HFFc6 (cell line): ENCODE measurements around the gene REPIN1. TPM values are rescaled to one million over a fixed set of nuclear protein-coding genes. Genes with fewer than 3 reads are reported as not detected.

Experiments
- DNase-seq: peaks from one replicate; pipeline ENCODE4 v3.0.0-alpha.2; 2018
- H3K27ac Mint-ChIP-seq: 2 replicates; pipeline ENCODE4 v1.8.0; 2020; ENCODE audit warnings: mild to moderate bottlenecking, mixed read lengths
- H3K27me3 Mint-ChIP-seq: 2 replicates; pipeline ENCODE4 v1.8.0; 2021; ENCODE audit warnings: mild to moderate bottlenecking, moderate library complexity, mixed read lengths; ENCODE audit not compliant: insufficient read depth
- H3K36me3 Mint-ChIP-seq: 2 replicates; pipeline ENCODE4 v1.8.0; 2021; ENCODE audit warnings: low read depth, mixed read lengths
- H3K4me1 Mint-ChIP-seq: 2 replicates; pipeline ENCODE4 v1.8.0; 2020; ENCODE audit warnings: low read depth, mixed read lengths
- H3K4me3 Mint-ChIP-seq: 2 replicates; pipeline ENCODE4 v1.8.0; 2020; ENCODE audit warnings: mild to moderate bottlenecking, moderate library complexity, mixed read lengths
- H3K9me3 Mint-ChIP-seq: 2 replicates; pipeline ENCODE4 v1.8.0; 2020; ENCODE audit warnings: mild to moderate bottlenecking, mixed read lengths
- CTCF ChIP-seq: fragments of 200-600 bp; sonication (generic); IDR thresholded peaks from 2 replicates; pipeline ENCODE4 v1.5.0; 2021; ENCODE audit warnings: antibody characterized with exemption, mild to moderate bottlenecking
- total RNA-seq, 6 experiments: library from RNA; stranded (reverse); fragmentation: NEBNext Ultra II Directional; extraction: Animal tissue kit (Norgen Biotek cat#: 25700); gene quantifications; 2 replicates in 1 of 6; 3 replicates in 5 of 6; pipeline ENCODE4 v1.2.3, GENCODE V29; 2021

The REPIN1 gene
- total RNA-seq, 6 experiments from 2014 or later: 68.8 to 78.3 (median 75.5) TPM

- Mint-ChIP-seq H3K27ac (no peak overlapping the region), H3K36me3 (no peaks in the 10 kb centered on the region), H3K27me3 (peaks cover 19% of the 10 kb centered on the region), H3K9me3 (no peaks in the 10 kb centered on the region), H3K4me3 (no peak overlapping the region), H3K4me1 (no peaks in the 10 kb centered on the region)
- DNase-seq: no peak
- TF ChIP-seq CTCF: no peak
These were observed 21.7 kb upstream of the REPIN1 start for GRCh38 chr7:150346922-150347321.

GRCh38 chr7:150351587-150352194, 16.9 kb upstream of the REPIN1 start:
- no peak for TF ChIP-seq CTCF
- no peaks in the 10 kb centered on the region for H3K36me3 Mint-ChIP-seq
- peaks cover under 1% of the 10 kb centered on the region for H3K27me3 Mint-ChIP-seq
- no peaks in the 10 kb centered on the region; the same call in 1 of the 2 replicates for H3K4me1 Mint-ChIP-seq
- H3K4me3 Mint-ChIP-seq: no peak overlapping the region
- DNase-seq: no peak
- H3K27ac Mint-ChIP-seq: no peak overlapping the region
- no peaks in the 10 kb centered on the region for H3K9me3 Mint-ChIP-seq

- Mint-ChIP-seq H3K36me3 (no peaks in the 10 kb centered on the region), H3K27me3 (no peaks in the 10 kb centered on the region; the same call in none of the 2 replicates), H3K27ac (no peak overlapping the region), H3K4me1 (no peaks in the 10 kb centered on the region; the same call in 1 of the 2 replicates), H3K9me3 (no peaks in the 10 kb centered on the region), H3K4me3 (no peak overlapping the region)
- no peak for TF ChIP-seq CTCF
- DNase-seq: no peak
These were observed 13.0 kb upstream of the REPIN1 start for GRCh38 chr7:150355666-150356059.

GRCh38 chr7:150356265-150356897, 12.2 kb upstream of the REPIN1 start:
- peak; percentile 87 for TF ChIP-seq CTCF
- Mint-ChIP-seq H3K9me3 (no peaks in the 10 kb centered on the region), H3K27me3 (no peaks in the 10 kb centered on the region; the same call in none of the 2 replicates), H3K27ac (no peak overlapping the region), H3K36me3 (no peaks in the 10 kb centered on the region), H3K4me1 (no peaks in the 10 kb centered on the region; the same call in 1 of the 2 replicates), H3K4me3 (no peak overlapping the region)
- DNase-seq: no peak

- H3K4me3 Mint-ChIP-seq: no peak overlapping the region
- no peaks in the 10 kb centered on the region for H3K9me3 Mint-ChIP-seq
- no peaks in the 10 kb centered on the region; the same call in 1 of the 2 replicates for H3K4me1 Mint-ChIP-seq
- no peak overlapping the region for H3K27ac Mint-ChIP-seq
- no peaks in the 10 kb centered on the region for H3K36me3 Mint-ChIP-seq
- DNase-seq: no peak
- no peaks in the 10 kb centered on the region; the same call in none of the 2 replicates for H3K27me3 Mint-ChIP-seq
- no peak for TF ChIP-seq CTCF
These were observed 11.4 kb upstream of the REPIN1 start for GRCh38 chr7:150357270-150357669.
